NCI-H1694 treated with DMSO at 0.1 percent for 48 hours (cell line): Measurements from ENCODE around the gene PDZK1IP1.
"Not testable (repeated sequence)": the region's sequence is repeated elsewhere in the genome, so short reads cannot be mapped to it uniquely, and the experiment has no call there.

Source experiments
- DNase-seq: peaks from one replicate; lab custom pipeline; 2025; lab: John Stamatoyannopoulos, UW

The PDZK1IP1 gene

GRCh38 chr1:47196622-47197021, 6.8 kb upstream of the PDZK1IP1 start:
- DNase-seq, result no peak

GRCh38 chr1:47195981-47196380, 6.1 kb upstream of the PDZK1IP1 start:
- DNase-seq, result not testable (repeated sequence)

- no peak for DNase-seq
Observed at GRCh38 chr1:47194311-47194710, 4.5 kb upstream of the PDZK1IP1 start.

GRCh38 chr1:47193496-47193895, 3.7 kb upstream of the PDZK1IP1 start:
- DNase-seq, result not testable (repeated sequence)

GRCh38 chr1:47192458-47193384, 2.9 kb upstream of the PDZK1IP1 start:
- peak; percentile 29 for DNase-seq

- no peak for DNase-seq
Observed at GRCh38 chr1:47191940-47192457, 2.2 kb upstream of the PDZK1IP1 start.

GRCh38 chr1:47190857-47191256, 1.0 kb upstream of the PDZK1IP1 start:
- DNase-seq, result no peak

GRCh38 chr1:47190509-47190855, 646 bp upstream of the PDZK1IP1 start:
- DNase-seq, result no peak

- DNase-seq, result no peak
Observed at GRCh38 chr1:47188791-47189785, 748 bp downstream of the PDZK1IP1 start.

GRCh38 chr1:47187926-47188250, 1.9 kb downstream of the PDZK1IP1 start:
- DNase-seq, result no peak

- DNase-seq, result no peak
Observed at GRCh38 chr1:47187231-47187925, 2.5 kb downstream of the PDZK1IP1 start.

- DNase-seq, result no peak
Observed at GRCh38 chr1:47186267-47187185, 3.3 kb downstream of the PDZK1IP1 start.

GRCh38 chr1:47184822-47185677, 4.8 kb downstream of the PDZK1IP1 start:
- DNase-seq, result no peak

GRCh38 chr1:47184090-47184821, 5.6 kb downstream of the PDZK1IP1 start:
- no peak for DNase-seq

- DNase-seq, result no peak
Observed at GRCh38 chr1:47183308-47184089, 6.3 kb downstream of the PDZK1IP1 start.

GRCh38 chr1:47182676-47183235, 7.1 kb downstream of the PDZK1IP1 start:
- no peak for DNase-seq

- DNase-seq, result no peak
Observed at GRCh38 chr1:47181955-47182675, 7.7 kb downstream of the PDZK1IP1 start.
